ENCODE data around the gene CRTC2.

DNA sequence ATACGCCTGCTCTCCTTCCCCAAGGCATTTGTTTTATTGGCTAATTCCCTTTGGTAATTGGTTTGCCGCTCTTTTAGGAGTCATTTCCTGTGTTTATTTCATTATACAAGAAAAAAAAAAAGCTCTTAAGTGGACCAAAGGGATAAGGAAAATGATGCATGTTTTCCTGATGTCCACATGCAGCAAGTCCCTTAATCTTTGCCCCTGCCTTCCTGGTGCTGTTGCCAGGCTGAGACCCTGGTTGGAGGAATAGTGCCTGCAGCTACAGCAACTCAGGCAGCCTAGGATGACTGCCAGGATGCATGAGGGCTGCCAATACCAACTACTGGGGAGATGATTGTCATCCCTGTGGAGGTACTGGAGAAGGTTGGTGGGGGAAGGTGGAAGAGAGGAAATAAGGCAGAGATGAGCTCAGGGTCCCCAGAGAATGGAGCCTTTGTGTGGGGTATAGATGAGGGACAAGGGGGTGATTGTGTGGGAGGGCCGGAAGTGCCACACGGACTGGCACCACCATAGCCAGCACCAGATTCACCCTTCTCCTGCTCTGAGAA, 29.5 kb downstream of the CRTC2 start:
- TF ChIP-seq CTCF (conservative IDR thresholded peaks at IDR 0.05; ENCODE audit: low read depth, low read length) (no peak), EZH2 (IDR thresholded peaks at IDR 0.05; ENCODE audit: borderline replicate concordance, low read depth, low read length, poor library complexity, severe bottlenecking) (no peak)
